H1 (cell line): ENCODE results near the gene DOHH. TPM values are rescaled to one million over a fixed set of nuclear protein-coding genes. Genes with fewer than 3 reads are reported as not detected.
A peak's percentile ranks its signal among the peaks of the same experiment; 100 is the strongest.

Experiments
- CTCF ChIA-PET: fragments of 300-600 bp; sonication (Branson Sonifier 250); formaldehyde crosslinking; loops from one replicate; lab custom pipeline; 2021; ENCODE audit not compliant: partially characterized antibody; lab: Charles Lee
- POLR2A ChIA-PET: fragments of 300-600 bp; sonication (Branson Sonifier 250); formaldehyde crosslinking; loops from one replicate; lab custom pipeline; 2021; ENCODE audit warnings: inconsistent platforms; ENCODE audit not compliant: partially characterized antibody; lab: Charles Lee
- DNase-seq, 2 experiments: peaks; one replicate each; pipeline versions ENCODE4 v3.0.0 to v3.0.0-alpha.2; 2010 to 2022; ENCODE audit warnings: low spot score in 2 of 2, low read depth in 1 of 2, mixed read lengths in 1 of 2
- FAIRE-seq: peaks from 2 replicates; lab custom pipeline; 2011; peaks lifted over from hg19 to GRCh38; lab: Jason Lieb, UNC
- H2AFZ ChIP-seq: 2 replicates; pipeline ENCODE4 v1.8.1; 2012; ENCODE audit warnings: low read length, inconsistent platforms
- H2AK5ac ChIP-seq: 2 replicates; pipeline ENCODE4 v1.6.1; 2013; ENCODE audit warnings: low read depth, low read length
- H2BK120ac ChIP-seq: replicated peaks from 2 replicates; pipeline ENCODE3; 2013; ENCODE audit warnings: low read depth, low read length, inconsistent platforms
- H2BK12ac ChIP-seq: 2 replicates; pipeline ENCODE4 v1.6.1; 2013; ENCODE audit warnings: low read depth, low read length
- H2BK15ac ChIP-seq: 2 replicates; pipeline ENCODE4 v1.6.1; 2013; ENCODE audit warnings: low read length
- H2BK20ac ChIP-seq: 2 replicates; pipeline ENCODE4 v1.6.1; 2013; ENCODE audit warnings: low read length
- H2BK5ac ChIP-seq: 2 replicates; pipeline ENCODE4 v1.6.1; 2013; ENCODE audit warnings: low read depth, low read length
- H3K14ac ChIP-seq: 2 replicates; pipeline ENCODE4 v1.6.1; 2013; ENCODE audit warnings: inconsistent platforms; ENCODE audit not compliant: insufficient read length
- H3K18ac ChIP-seq: 2 replicates; pipeline ENCODE4 v1.6.1; 2013; ENCODE audit warnings: low read length; ENCODE audit errors: extremely low read depth
- H3K23ac ChIP-seq: 2 replicates; pipeline ENCODE4 v1.6.1; 2013; ENCODE audit warnings: inconsistent platforms; ENCODE audit not compliant: insufficient read length
- H3K23me2 ChIP-seq: 2 replicates; pipeline ENCODE4 v1.6.1; 2013; ENCODE audit warnings: low read depth, low read length
- H3K27ac ChIP-seq: 2 replicates; pipeline ENCODE4 v1.6.1; 2011; ENCODE audit warnings: low read depth, low read length, inconsistent platforms
- H3K27me3 ChIP-seq, 4 experiments: replicated peaks in 1 of 4; 1 replicate in 1 of 4; 2 replicates in 3 of 4; pipeline versions ENCODE4 v1.6.1 to v1.8.1; 2011 to 2013; ENCODE audit warnings: low read length in 3 of 4, mild to moderate bottlenecking in 3 of 4, inconsistent platforms in 2 of 4, mixed read lengths in 2 of 4, moderate library complexity in 1 of 4; ENCODE audit not compliant: control insufficient read depth in 3 of 4, insufficient read depth in 3 of 4; ENCODE audit errors: extremely low read depth in 1 of 4
- H3K36me3 ChIP-seq, 4 experiments: 2 replicates each; pipeline versions ENCODE4 v1.6.1 to v1.8.1; 2011 to 2013; ENCODE audit warnings: mild to moderate bottlenecking in 4 of 4, low read length in 3 of 4, moderate library complexity in 2 of 4, control low read depth in 1 of 4, inconsistent platforms in 1 of 4; ENCODE audit not compliant: insufficient read depth in 4 of 4, control insufficient read depth in 2 of 4
- H3K4ac ChIP-seq: replicated peaks from 2 replicates; pipeline ENCODE3; 2013; ENCODE audit warnings: low read length, low read depth, mixed read lengths, inconsistent platforms; ENCODE audit not compliant: insufficient read length
- H3K4me1 ChIP-seq, 4 experiments: replicated peaks in 1 of 4; 1 replicate in 1 of 4; 2 replicates in 3 of 4; pipeline versions ENCODE4 v1.6.1 to v1.8.1; 2011 to 2013; ENCODE audit warnings: low read length in 3 of 4, inconsistent platforms in 2 of 4, mixed read lengths in 1 of 4; ENCODE audit not compliant: insufficient read depth in 4 of 4, control insufficient read depth in 3 of 4
- H3K4me2 ChIP-seq, 2 experiments: 2 replicates each; pipeline versions ENCODE4 v1.6.1 to v1.8.1; 2011 to 2013; ENCODE audit warnings: low read depth in 2 of 2, low read length in 2 of 2, control low read depth in 1 of 2, inconsistent platforms in 1 of 2, mild to moderate bottlenecking in 1 of 2; ENCODE audit not compliant: insufficient read depth in 1 of 2
- H3K4me3 ChIP-seq, 4 experiments: fragments of 200-600, 300-600 bp in 1 of 4; sonication (generic), shearing (Covaris generic), sonication (Bioruptor Twin) in 1 of 4; 2 replicates each; pipeline versions ENCODE4 v1.5.1 to v1.8.1; 2011 to 2016; ENCODE audit warnings: low read length in 4 of 4, low read depth in 3 of 4, control low read depth in 2 of 4, inconsistent platforms in 2 of 4, mild to moderate bottlenecking in 2 of 4, mixed read lengths in 1 of 4, moderate library complexity in 1 of 4; ENCODE audit not compliant: insufficient read depth in 2 of 4; ENCODE audit errors: extremely low read depth in 1 of 4
- H3K56ac ChIP-seq: replicated peaks from 2 replicates; pipeline ENCODE3; 2013; ENCODE audit warnings: low read depth, mild to moderate bottlenecking, mixed read lengths, low read length, inconsistent platforms; ENCODE audit not compliant: insufficient read length
- H3K79me1 ChIP-seq: 2 replicates; pipeline ENCODE4 v1.6.1; 2013; ENCODE audit warnings: low read depth, low read length, control low read depth
- H3K79me2 ChIP-seq, 2 experiments: 2 replicates each; pipeline versions ENCODE4 v1.6.1 to v1.8.1; 2012 to 2013; ENCODE audit warnings: low read length in 2 of 2, mild to moderate bottlenecking in 2 of 2, inconsistent platforms in 1 of 2; ENCODE audit not compliant: insufficient read depth in 2 of 2, control insufficient read depth in 1 of 2
- H3K9ac ChIP-seq, 4 experiments: replicated peaks in 1 of 4; 1 replicate in 1 of 4; 2 replicates in 3 of 4; pipeline versions ENCODE4 v1.6.1 to v1.8.1; 2011 to 2013; ENCODE audit warnings: low read depth in 3 of 4, low read length in 3 of 4, control low read depth in 2 of 4, mild to moderate bottlenecking in 2 of 4, moderate library complexity in 2 of 4, inconsistent platforms in 1 of 4; ENCODE audit errors: extremely low read depth in 1 of 4
- H3K9me3 ChIP-seq, 2 experiments: 2 replicates each; pipeline versions ENCODE4 v1.6.1 to v1.8.1; 2012 to 2013; ENCODE audit warnings: mild to moderate bottlenecking in 2 of 2, moderate library complexity in 2 of 2, control low read depth in 1 of 2, inconsistent platforms in 1 of 2, low read depth in 1 of 2, low read length in 1 of 2, mixed read lengths in 1 of 2; ENCODE audit not compliant: insufficient read depth in 2 of 2
- H4K20me1 ChIP-seq, 2 experiments: replicated peaks in 1 of 2; 2 replicates each; pipeline versions ENCODE3 to v1.8.1; 2011 to 2013; ENCODE audit warnings: inconsistent platforms in 2 of 2, low read length in 2 of 2, mild to moderate bottlenecking in 1 of 2; ENCODE audit not compliant: insufficient read depth in 2 of 2, control insufficient read depth in 1 of 2
- H4K5ac ChIP-seq: 2 replicates; pipeline ENCODE4 v1.6.1; 2013; ENCODE audit warnings: low read length, low read depth, mixed read lengths, inconsistent platforms; ENCODE audit not compliant: insufficient read length
- H4K8ac ChIP-seq: 2 replicates; pipeline ENCODE4 v1.8.0; 2013; ENCODE audit warnings: mild to moderate bottlenecking, moderate library complexity, low read length, inconsistent platforms; ENCODE audit not compliant: insufficient read depth; ENCODE audit errors: extremely low read depth
- H4K91ac ChIP-seq: replicated peaks from 2 replicates; pipeline ENCODE3; 2013; ENCODE audit warnings: low read length, mixed read lengths, inconsistent platforms; ENCODE audit not compliant: insufficient read length
- BCL11A ChIP-seq, 2 experiments: IDR thresholded peaks; one replicate each; pipeline ENCODE4 v1.6.1; 2011; ENCODE audit warnings: low read depth in 2 of 2, low read length in 2 of 2, mild to moderate bottlenecking in 2 of 2
- GTF2F1 ChIP-seq: IDR thresholded peaks from 2 replicates; pipeline ENCODE4 v1.6.1; 2012; ENCODE audit warnings: low read depth, low read length, improper control_type of control experiment, borderline replicate concordance
- HDAC6 ChIP-seq: IDR thresholded peaks from one replicate; pipeline ENCODE4 v1.7.1; 2012; ENCODE audit warnings: low read depth, mild to moderate bottlenecking, inconsistent platforms, low read length, moderate library complexity
- JUND ChIP-seq: IDR thresholded peaks from 2 replicates; pipeline ENCODE4 v1.6.1; 2011; ENCODE audit warnings: mild to moderate bottlenecking, improper control_type of control experiment, low read length
- KDM1A ChIP-seq: fragments of 200-600, 300-600 bp; sonication (generic); IDR thresholded peaks from 2 replicates; pipeline ENCODE4 v1.7.1; 2016; ENCODE audit warnings: mild to moderate bottlenecking, low read length, borderline replicate concordance
- MAFK ChIP-seq: IDR thresholded peaks from 2 replicates; pipeline ENCODE4 v1.6.1; 2012; ENCODE audit warnings: low read depth, mild to moderate bottlenecking, improper control_type of control experiment, low read length
- POLR2A ChIP-seq, 2 experiments: IDR thresholded peaks; 1 replicate in 1 of 2; 2 replicates in 1 of 2; pipeline ENCODE4 v1.6.1; 2011; ENCODE audit warnings: low read depth in 2 of 2, low read length in 2 of 2, mild to moderate bottlenecking in 2 of 2; ENCODE audit errors: control extremely low read depth in 1 of 2
- RNF2 ChIP-seq: fragments of 200-900, 300-1000 bp; sonication (generic); IDR thresholded peaks from 2 replicates; pipeline ENCODE4 v1.7.1; 2016; ENCODE audit warnings: borderline replicate concordance, low read depth, mild to moderate bottlenecking, antibody characterized with exemption, low read length; ENCODE audit not compliant: poor library complexity, severe bottlenecking; ENCODE audit errors: missing control alignments
- SP4 ChIP-seq: IDR thresholded peaks from 2 replicates; pipeline ENCODE4 v1.6.1; 2012; ENCODE audit warnings: low read length, inconsistent platforms
- WGBS, 2 experiments: shearing (Covaris generic) in 1 of 2; methylation state at CpG; one replicate each; pipeline versions ENCODE4 v1.1.6 to v1.1.7; 2013 to 2015; ENCODE audit warnings: low lambda C conversion rate in 2 of 2, mixed read lengths in 2 of 2, inconsistent platforms in 1 of 2, low coverage in 1 of 2, missing lambda C conversion rate in 1 of 2; ENCODE audit not compliant: insufficient replicate concordance in 2 of 2, insufficient coverage in 1 of 2, insufficient read length in 1 of 2; ENCODE audit errors: extremely low coverage in 1 of 2, missing lambda C conversion rate in 1 of 2; 5-methylcytosine and 5-hydroxymethylcytosine counted together
- polyA plus RNA-seq, 7 experiments: library from polyadenylated mRNA; depleted of rRNA in 3 of 7; stranded (reverse) in 5 of 7; unstranded in 2 of 7; fragments of >200 nt in 5 of 7; fragments of 200-250 nt in 2 of 7; gene quantifications; 1 replicate in 5 of 7; 2 replicates in 1 of 7; 4 replicates in 1 of 7; pipeline versions ENCODE4 v1.2.1 to v1.2.3, GENCODE V29; 2011 to 2013; ENCODE audit warnings: missing spikeins in 2 of 7, mixed read lengths in 2 of 7
- total RNA-seq: library from RNA; stranded (reverse); fragmentation: NEBNext Ultra II Directional; extraction: Animal tissue kit (Norgen Biotek cat#: 25700); gene quantifications from 2 replicates; pipeline ENCODE4 v1.2.1, GENCODE V29; 2021
- TF ChIP-seq, protein P1 (sequence below): IDR thresholded peaks from 2 replicates; pipeline ENCODE4 v1.6.1; 2012; ENCODE audit warnings: low read length, inconsistent platforms

Gene DOHH
- total and polyA plus RNA-seq, 2 of the 8 experiments (the other 6 are each of a cell fraction or from before 2014, with no cell fraction given) = 7.3 to 17.7 TPM

DNA sequence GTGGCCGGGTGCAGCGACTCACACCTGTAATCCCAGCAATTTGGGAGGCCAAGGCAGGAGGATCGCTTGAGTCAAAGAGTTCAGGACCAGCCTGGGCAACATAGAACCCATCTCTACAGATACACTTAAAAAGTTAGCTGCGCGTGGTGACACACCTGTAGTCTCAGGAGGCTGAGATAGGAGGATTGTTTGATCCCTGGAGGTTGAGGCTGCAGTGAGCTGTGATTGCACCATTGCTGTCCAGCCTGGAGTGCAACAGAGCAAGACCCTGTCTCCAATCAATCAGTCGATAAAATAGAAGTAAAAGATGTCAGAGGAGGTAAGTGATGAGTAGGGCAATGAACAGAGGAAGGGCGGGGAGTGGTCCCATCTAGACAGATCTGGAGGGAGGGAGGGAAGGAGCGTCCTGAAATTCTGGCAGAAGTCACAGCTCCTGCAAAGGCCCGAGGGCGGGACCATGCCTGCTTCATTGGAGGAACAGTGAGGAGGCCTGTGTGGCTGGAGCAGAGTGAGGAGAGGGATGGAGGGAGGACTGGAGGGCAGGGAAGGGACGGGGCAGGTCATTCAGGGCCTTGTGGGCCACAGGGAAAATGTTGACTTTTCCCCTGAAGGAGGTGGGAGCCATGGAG lies 29.9 kb downstream of the DOHH start:
- no peak overlapping the region for H3K9ac ChIP-seq
- peaks cover 0 to 2% (median 0%) of the 10 kb centered on the region in 4 experiments; a peak in 2 of 7 replicates for H3K4me1 ChIP-seq
- H4K91ac ChIP-seq = no peak overlapping the region
- no peak for FAIRE-seq
- no peak overlapping the region for H2BK12ac ChIP-seq
- ChIA-PET CTCF (interaction anchor here (0.7 to 6.8 kb wide), 24 partner anchors 11 to 166 kb away, joined by 3 to 97 read pairs (median 5); partner anchors contain the start of genes SMIM24 and SMIM44), POLR2A (interaction anchor here (0.9 to 1.2 kb wide), 3 partner anchors 9 to 30 kb away, joined by 3 to 7 read pairs (median 3); partner anchors contain the start of genes DOHH and SMIM24)
- H2BK20ac ChIP-seq = no peak overlapping the region
- H3K27ac ChIP-seq = no peak overlapping the region
- no peak overlapping the region for H2BK120ac ChIP-seq
- H3K18ac ChIP-seq = no peak overlapping the region
- H2AK5ac ChIP-seq = no peak overlapping the region
- no peaks in the 10 kb centered on the region for H3K79me2 ChIP-seq
- H3K23ac ChIP-seq = no peak overlapping the region
- TF ChIP-seq BCL11A (IDR thresholded peaks at IDR 0.05; ENCODE audit: low read depth in 2 of 2, low read length in 2 of 2) (no peak), SP4 (no peak), MAFK (no peak), GTF2F1 (no peak), JUND (no peak), HDAC6 (no peak), RNF2 (no peak), POLR2A (IDR thresholded peaks at IDR 0.05; ENCODE audit: control extremely low read depth in 1 of 2, low read depth in 2 of 2, low read length in 2 of 2) (no peak), KDM1A (no peak)
- TF ChIP-seq, protein P1, sequence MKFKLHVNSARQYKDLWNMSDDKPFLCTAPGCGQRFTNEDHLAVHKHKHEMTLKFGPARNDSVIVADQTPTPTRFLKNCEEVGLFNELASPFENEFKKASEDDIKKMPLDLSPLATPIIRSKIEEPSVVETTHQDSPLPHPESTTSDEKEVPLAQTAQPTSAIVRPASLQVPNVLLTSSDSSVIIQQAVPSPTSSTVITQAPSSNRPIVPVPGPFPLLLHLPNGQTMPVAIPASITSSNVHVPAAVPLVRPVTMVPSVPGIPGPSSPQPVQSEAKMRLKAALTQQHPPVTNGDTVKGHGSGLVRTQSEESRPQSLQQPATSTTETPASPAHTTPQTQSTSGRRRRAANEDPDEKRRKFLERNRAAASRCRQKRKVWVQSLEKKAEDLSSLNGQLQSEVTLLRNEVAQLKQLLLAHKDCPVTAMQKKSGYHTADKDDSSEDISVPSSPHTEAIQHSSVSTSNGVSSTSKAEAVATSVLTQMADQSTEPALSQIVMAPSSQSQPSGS = no peak
- no peak overlapping the region for H3K56ac ChIP-seq
- H3K14ac ChIP-seq = no peak overlapping the region
- H3K36me3 ChIP-seq = no peaks in the 10 kb centered on the region
- H3K4ac ChIP-seq = no peak overlapping the region
- H3K4me2 ChIP-seq = no peak overlapping the region
- no peak for DNase-seq
- peak overlapping the region; percentile 57; the same call in 1 of the 2 replicates for H4K8ac ChIP-seq
- no peak overlapping the region for H2BK15ac ChIP-seq
- H2AFZ ChIP-seq = no peak overlapping the region
- peaks cover 6 to 10% of the 10 kb centered on the region in 2 experiments; a peak in 3 of 4 replicates for H3K9me3 ChIP-seq
- peaks cover 6% of the 10 kb centered on the region; the same call in 1 of the 2 replicates for H3K23me2 ChIP-seq
- peaks cover 0 to 4% of the 10 kb centered on the region in 2 experiments for H4K20me1 ChIP-seq
- no peaks in the 10 kb centered on the region for H3K79me1 ChIP-seq
- 70% methylated on average over 10 of the region's 11 CpGs; no CpG with 5 or more reads in 1 of the 2 experiments for WGBS, 2 experiments
- no peak overlapping the region for H2BK5ac ChIP-seq
- H3K27me3 ChIP-seq = peaks cover 0 to 25% (median 16%) of the 10 kb centered on the region in 4 experiments; a peak in 6 of 7 replicates
- H4K5ac ChIP-seq = no peak overlapping the region
- no peak overlapping the region for H3K4me3 ChIP-seq
